ENCODE results near the gene JPT2.
"Not testable (repeated sequence)": the region's sequence is repeated elsewhere in the genome, so short reads cannot be mapped to it uniquely, and the experiment has no call there.

JPT2 gene

GRCh38 chr16:1732071-1732470, 54.0 kb downstream of the JPT2 start:
- no peak for DNase-seq (ENCODE audit: low read depth)
- no peak overlapping the region for H3K4me3 ChIP-seq (ENCODE audit: low read length)
- no peak for TF ChIP-seq CTCF (conservative IDR thresholded peaks at IDR 0.05; ENCODE audit: low read depth, low read length)

- DNase-seq (ENCODE audit: low read depth); H3K4me3 ChIP-seq (ENCODE audit: low read length): not testable (repeated sequence)
Observed at GRCh38 chr16:1732551-1732987, 54.5 kb downstream of the JPT2 start.

GRCh38 chr16:1734123-1734522, 56.0 kb downstream of the JPT2 start:
- no peak for TF ChIP-seq CTCF (conservative IDR thresholded peaks at IDR 0.05; ENCODE audit: low read depth, low read length)
- no peak overlapping the region for H3K4me3 ChIP-seq (ENCODE audit: low read length)
- no peak for DNase-seq (ENCODE audit: low read depth)

- TF ChIP-seq CTCF (conservative IDR thresholded peaks at IDR 0.05; ENCODE audit: low read depth, low read length), result no peak
- H3K4me3 ChIP-seq (ENCODE audit: low read length), result no peak overlapping the region
- DNase-seq (ENCODE audit: low read depth), result no peak
Observed at GRCh38 chr16:1734816-1735215, 56.7 kb downstream of the JPT2 start.

GRCh38 chr16:1740234-1740633, 62.2 kb downstream of the JPT2 start:
- no peak for DNase-seq (ENCODE audit: low read depth)
- no peak for TF ChIP-seq CTCF (conservative IDR thresholded peaks at IDR 0.05; ENCODE audit: low read depth, low read length)
- no peak overlapping the region for H3K4me3 ChIP-seq (ENCODE audit: low read length)

GRCh38 chr16:1740781-1741490, 62.9 kb downstream of the JPT2 start:
- no peak for DNase-seq (ENCODE audit: low read depth)
- H3K4me3 ChIP-seq (ENCODE audit: low read length), result no peak overlapping the region
- TF ChIP-seq CTCF (conservative IDR thresholded peaks at IDR 0.05; ENCODE audit: low read depth, low read length), result no peak

GRCh38 chr16:1741553-1742165, 63.6 kb downstream of the JPT2 start:
- H3K4me3 ChIP-seq (ENCODE audit: low read length), result no peak overlapping the region
- DNase-seq (ENCODE audit: low read depth), result no peak
- TF ChIP-seq CTCF (conservative IDR thresholded peaks at IDR 0.05; ENCODE audit: low read depth, low read length), result no peak

Measured in retinal pigment epithelial cell (primary cell).